CD4-positive, alpha-beta T cell (primary cell): ENCODE results near the gene PARD3B. TPM values are rescaled to one million over a fixed set of nuclear protein-coding genes. Genes with fewer than 3 reads are reported as not detected.

Experiments used
- ATAC-seq: fragments of 200-7000 bp; cut with Tn5 transposase; one replicate; pipeline ENCODE4 v1.10.0; 2022; ENCODE audit warnings: mild to moderate bottlenecking; ENCODE audit not compliant: poor library complexity
- CTCF ChIA-PET: fragments of 350-600 bp; sonication (Branson Sonifier 250); formaldehyde crosslinking; loops from one replicate; lab custom pipeline; 2021; ENCODE audit warnings: antibody characterized with exemption, inconsistent platforms; lab: Charles Lee
- POLR2A ChIA-PET: fragments of 350-600 bp; sonication (Branson Sonifier 250); formaldehyde crosslinking; loops from one replicate; lab custom pipeline; 2021; ENCODE audit warnings: antibody characterized with exemption, inconsistent platforms; lab: Charles Lee
- DNase-seq, 14 experiments: peaks; one replicate each; pipeline ENCODE4 v3.0.0-alpha.2; 2013 to 2020; ENCODE audit warnings: mixed read lengths in 2 of 14
- H3K27ac ChIP-seq, 2 donors: one replicate each; pipeline versions ENCODE4 v1.5.1 to v1.7.0; 2013; ENCODE audit warnings: low read length in 2 of 2, low read depth in 1 of 2, mild to moderate bottlenecking in 1 of 2
- H3K27me3 ChIP-seq, 2 experiments: 1 replicate in 1 of 2; 2 replicates in 1 of 2; pipeline versions ENCODE4 v1.6.1 to v1.7.0; 2013; ENCODE audit warnings: low read length in 2 of 2, control low read depth in 1 of 2, mild to moderate bottlenecking in 1 of 2, moderate library complexity in 1 of 2; ENCODE audit not compliant: insufficient read depth in 2 of 2, control insufficient read depth in 1 of 2
- H3K36me3 ChIP-seq: one replicate; pipeline ENCODE4 v1.6.1; 2013; ENCODE audit warnings: low read length, control low read depth; ENCODE audit not compliant: insufficient read depth
- H3K4me1 ChIP-seq: one replicate; pipeline ENCODE4 v1.6.1; 2013; ENCODE audit warnings: low read length, control low read depth; ENCODE audit not compliant: insufficient read depth
- H3K4me3 ChIP-seq: one replicate; pipeline ENCODE4 v1.5.1; 2013; ENCODE audit warnings: mild to moderate bottlenecking, low read length, moderate library complexity
- H3K9me3 ChIP-seq, 2 experiments: 1 replicate in 1 of 2; 2 replicates in 1 of 2; pipeline versions ENCODE4 v1.6.1 to v1.7.0; 2013; ENCODE audit warnings: low read length in 2 of 2, mild to moderate bottlenecking in 2 of 2, control low read depth in 1 of 2, moderate library complexity in 1 of 2; ENCODE audit not compliant: control insufficient read depth in 1 of 2, insufficient read depth in 1 of 2
- H3K27ac Mint-ChIP-seq: one replicate; pipeline ENCODE4 v1.8.0; 2020; ENCODE audit warnings: mixed read lengths
- H3K27me3 Mint-ChIP-seq: one replicate; pipeline ENCODE4 v1.8.0; 2021; ENCODE audit warnings: mixed read lengths
- H3K36me3 Mint-ChIP-seq: one replicate; pipeline ENCODE4 v1.8.0; 2021; ENCODE audit warnings: low read depth, mixed read lengths
- H3K4me1 Mint-ChIP-seq: one replicate; pipeline ENCODE4 v1.8.0; 2021; ENCODE audit warnings: low read depth, mixed read lengths
- H3K4me3 Mint-ChIP-seq: one replicate; pipeline ENCODE4 v1.8.0; 2020; ENCODE audit warnings: mild to moderate bottlenecking, mixed read lengths
- H3K9me3 Mint-ChIP-seq: one replicate; pipeline ENCODE4 v1.8.0; 2020; ENCODE audit warnings: mixed read lengths
- intact Hi-C, 2 experiments: fragments of 100-400 bp; cut with DNase I in 1 of 2; cut with micrococcal nuclease in 1 of 2; formaldehyde crosslinking; loops; one replicate each; pipeline versions ENCODE4 v1.15.1 to v1.9.0; 2023 to 2025; cut with DNase I, micrococcal nuclease
- total RNA-seq, 174 experiments: library from RNA in 2 of 174; stranded (reverse) in 2 of 174; gene quantifications; one replicate each; pipeline ENCODE4 v1.2.3 and lab custom pipeline; 2021 to 2026
- TF ChIP-seq, protein P1 (sequence below): fragments of 200-600 bp; IDR thresholded peaks from one replicate; pipeline ENCODE4 v1.8.0; 2022; ENCODE audit warnings: antibody characterized with exemption, mild to moderate bottlenecking

The PARD3B gene
- total RNA-seq, 2 experiments from 2014 or later: 0.87 to 1.9 TPM

GRCh38 chr2:204753841-204754240 is 208.6 kb downstream of the PARD3B start:
- H3K27me3 Mint-ChIP-seq: no peaks in the 10 kb centered on the region
- ChIA-PET POLR2A (no interaction called here), CTCF (no interaction called here)
- TF ChIP-seq, protein P1, sequence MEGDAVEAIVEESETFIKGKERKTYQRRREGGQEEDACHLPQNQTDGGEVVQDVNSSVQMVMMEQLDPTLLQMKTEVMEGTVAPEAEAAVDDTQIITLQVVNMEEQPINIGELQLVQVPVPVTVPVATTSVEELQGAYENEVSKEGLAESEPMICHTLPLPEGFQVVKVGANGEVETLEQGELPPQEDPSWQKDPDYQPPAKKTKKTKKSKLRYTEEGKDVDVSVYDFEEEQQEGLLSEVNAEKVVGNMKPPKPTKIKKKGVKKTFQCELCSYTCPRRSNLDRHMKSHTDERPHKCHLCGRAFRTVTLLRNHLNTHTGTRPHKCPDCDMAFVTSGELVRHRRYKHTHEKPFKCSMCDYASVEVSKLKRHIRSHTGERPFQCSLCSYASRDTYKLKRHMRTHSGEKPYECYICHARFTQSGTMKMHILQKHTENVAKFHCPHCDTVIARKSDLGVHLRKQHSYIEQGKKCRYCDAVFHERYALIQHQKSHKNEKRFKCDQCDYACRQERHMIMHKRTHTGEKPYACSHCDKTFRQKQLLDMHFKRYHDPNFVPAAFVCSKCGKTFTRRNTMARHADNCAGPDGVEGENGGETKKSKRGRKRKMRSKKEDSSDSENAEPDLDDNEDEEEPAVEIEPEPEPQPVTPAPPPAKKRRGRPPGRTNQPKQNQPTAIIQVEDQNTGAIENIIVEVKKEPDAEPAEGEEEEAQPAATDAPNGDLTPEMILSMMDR: no peak
- H3K4me1 Mint-ChIP-seq: no peaks in the 10 kb centered on the region
- Histone ChIP-seq H3K4me1 (no peaks in the 10 kb centered on the region), H3K9me3 (no peaks in the 10 kb centered on the region), H3K4me3 (no peak overlapping the region), H3K27ac (no peak overlapping the region), H3K36me3 (no peaks in the 10 kb centered on the region), H3K27me3 (no peaks in the 10 kb centered on the region)
- no peaks in the 10 kb centered on the region for H3K36me3 Mint-ChIP-seq
- ATAC-seq (no peak), DNase-seq (no peak)
- no peak overlapping the region for H3K4me3 Mint-ChIP-seq
- no peaks in the 10 kb centered on the region for H3K9me3 Mint-ChIP-seq
- H3K27ac Mint-ChIP-seq: no peak overlapping the region
- intact Hi-C loops: no loop called here

DNA sequence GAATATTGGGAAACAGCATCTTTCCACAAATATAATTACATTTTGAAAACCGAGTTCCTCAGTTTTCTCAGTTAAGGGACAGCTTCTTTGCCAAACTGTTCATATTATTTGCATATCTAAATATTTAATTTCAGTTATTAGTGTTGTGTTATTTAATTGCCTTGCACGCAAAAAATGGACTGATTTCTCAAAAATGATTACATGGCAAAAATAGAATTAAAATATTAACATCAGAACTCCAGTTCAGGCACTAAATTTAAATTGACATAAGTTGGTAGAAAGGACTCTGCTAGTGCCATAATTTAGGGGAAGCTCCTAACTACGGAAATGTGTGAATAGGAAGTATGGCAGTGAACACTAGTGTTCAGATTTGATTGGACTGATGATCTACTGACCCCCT is 209.6 kb downstream of the PARD3B start:
- no peaks in the 10 kb centered on the region for H3K36me3 Mint-ChIP-seq
- no peaks in the 10 kb centered on the region for H3K4me1 Mint-ChIP-seq
- TF ChIP-seq, protein P1: no peak
- H3K27me3 Mint-ChIP-seq: no peaks in the 10 kb centered on the region
- no peaks in the 10 kb centered on the region for H3K27me3 ChIP-seq
- no peaks in the 10 kb centered on the region for H3K9me3 ChIP-seq
- DNase-seq (no peak), ATAC-seq (no peak)
- H3K4me1 ChIP-seq: no peaks in the 10 kb centered on the region
- H3K36me3 ChIP-seq: no peaks in the 10 kb centered on the region
- no peak overlapping the region for H3K4me3 ChIP-seq
- no peak overlapping the region for H3K4me3 Mint-ChIP-seq
- no peaks in the 10 kb centered on the region for H3K9me3 Mint-ChIP-seq
- ChIA-PET CTCF (no interaction called here), POLR2A (interaction anchor here (1.2 kb wide), 1 partner anchor 9 kb away, joined by 3 read pairs; no protein-coding TSS in a partner anchor)
- no peak overlapping the region for H3K27ac ChIP-seq
- intact Hi-C loops: no loop called here
- H3K27ac Mint-ChIP-seq: no peak overlapping the region

- Mint-ChIP-seq H3K4me3 (no peak overlapping the region), H3K27ac (no peak overlapping the region), H3K9me3 (no peaks in the 10 kb centered on the region), H3K36me3 (no peaks in the 10 kb centered on the region), H3K27me3 (no peaks in the 10 kb centered on the region), H3K4me1 (no peaks in the 10 kb centered on the region)
- no peaks in the 10 kb centered on the region for H3K4me1 ChIP-seq
- no peak overlapping the region for H3K27ac ChIP-seq
- ATAC-seq (no peak), DNase-seq (no peak)
- ChIA-PET CTCF (no interaction called here), POLR2A (interaction anchor here (0.7 kb wide), 1 partner anchor 9 kb away, joined by 3 read pairs; no protein-coding TSS in a partner anchor)
- TF ChIP-seq, protein P1: no peak
- peaks cover 9 to 12% of the 10 kb centered on the region in 2 experiments for H3K9me3 ChIP-seq
- no peak overlapping the region for H3K4me3 ChIP-seq
- intact Hi-C loops: no loop called here
- H3K36me3 ChIP-seq: no peaks in the 10 kb centered on the region
- no peaks in the 10 kb centered on the region for H3K27me3 ChIP-seq
These were observed 218.9 kb downstream of the PARD3B start for GRCh38 chr2:204763974-204764703.
